Lower leg skin (tissue), 4 donors: Measurements from ENCODE around the gene CSN3. TPM values are rescaled to one million over a fixed set of nuclear protein-coding genes. Genes with fewer than 3 reads are reported as not detected.

Experiments
- DNase-seq, 2 donors: peaks; one replicate each; pipeline ENCODE4 v3.0.0-alpha.2; 2019; ENCODE audit warnings: low spot score in 2 of 2
- H3K4me3 ChIP-seq: fragments of 200-600 bp; sonication (generic); 2 replicates; pipeline ENCODE4 v1.5.1; 2017; ENCODE audit warnings: mild to moderate bottlenecking, low read depth; ENCODE audit not compliant: poor library complexity, severe bottlenecking
- POLR2A ChIP-seq, 2 donors: fragments of 450-650 bp; IDR thresholded peaks; one replicate each; pipeline ENCODE4 v1.6.1; 2016 to 2017; ENCODE audit warnings: antibody characterized with exemption in 2 of 2, mild to moderate bottlenecking in 1 of 2, moderate library complexity in 1 of 2
- WGBS, 2 donors: methylation state at CpG; one replicate each; pipeline ENCODE4 v1.1.5; 2018; 5-methylcytosine and 5-hydroxymethylcytosine counted together
- intact Hi-C: fragments of 100-400 bp; cut with DNase I; formaldehyde crosslinking; loops from one replicate; pipeline ENCODE4 v1.15.0; 2023; ENCODE audit warnings: low total_unique reads
- total RNA-seq, 4 donors: library from RNA; depleted of rRNA; stranded (reverse); fragments of >200 nt; gene quantifications; one replicate each; pipeline ENCODE4 v1.1.0, GENCODE V29; 2016
- TF ChIP-seq, protein P1 (sequence below), 3 donors: fragments of 450-650 bp; IDR thresholded peaks; one replicate each; pipeline ENCODE4 v1.5.1; 2016; ENCODE audit warnings: antibody characterized with exemption in 3 of 3, mild to moderate bottlenecking in 3 of 3, moderate library complexity in 2 of 3

Gene CSN3
- total RNA-seq, 4 donors from 2014 or later, result not detected

DNA sequence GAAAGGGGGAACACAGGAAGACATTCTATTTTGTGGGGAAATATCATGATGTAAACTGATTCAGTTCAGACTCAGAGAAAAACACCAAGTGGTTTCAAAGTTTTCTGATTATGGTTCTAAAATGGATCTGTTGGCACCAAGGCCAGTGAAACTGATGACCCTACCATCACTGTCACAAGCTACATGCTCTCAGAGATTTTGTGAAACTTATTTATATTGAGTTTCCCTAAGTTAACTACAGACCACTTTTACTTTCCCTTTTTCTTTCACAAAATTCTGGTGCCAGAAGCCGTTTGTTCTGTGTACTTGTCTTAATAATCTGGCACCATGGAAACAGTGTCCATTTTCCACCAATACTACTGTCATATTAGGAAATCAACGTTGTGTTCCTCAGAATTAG is 48.9 kb downstream of the CSN3 start:
- no peak overlapping the region for H3K4me3 ChIP-seq
- 56 to 58% methylated on average over 2 of the region's 2 CpGs for WGBS, 2 donors
- DNase-seq, result no peak
- TF ChIP-seq, protein P1, sequence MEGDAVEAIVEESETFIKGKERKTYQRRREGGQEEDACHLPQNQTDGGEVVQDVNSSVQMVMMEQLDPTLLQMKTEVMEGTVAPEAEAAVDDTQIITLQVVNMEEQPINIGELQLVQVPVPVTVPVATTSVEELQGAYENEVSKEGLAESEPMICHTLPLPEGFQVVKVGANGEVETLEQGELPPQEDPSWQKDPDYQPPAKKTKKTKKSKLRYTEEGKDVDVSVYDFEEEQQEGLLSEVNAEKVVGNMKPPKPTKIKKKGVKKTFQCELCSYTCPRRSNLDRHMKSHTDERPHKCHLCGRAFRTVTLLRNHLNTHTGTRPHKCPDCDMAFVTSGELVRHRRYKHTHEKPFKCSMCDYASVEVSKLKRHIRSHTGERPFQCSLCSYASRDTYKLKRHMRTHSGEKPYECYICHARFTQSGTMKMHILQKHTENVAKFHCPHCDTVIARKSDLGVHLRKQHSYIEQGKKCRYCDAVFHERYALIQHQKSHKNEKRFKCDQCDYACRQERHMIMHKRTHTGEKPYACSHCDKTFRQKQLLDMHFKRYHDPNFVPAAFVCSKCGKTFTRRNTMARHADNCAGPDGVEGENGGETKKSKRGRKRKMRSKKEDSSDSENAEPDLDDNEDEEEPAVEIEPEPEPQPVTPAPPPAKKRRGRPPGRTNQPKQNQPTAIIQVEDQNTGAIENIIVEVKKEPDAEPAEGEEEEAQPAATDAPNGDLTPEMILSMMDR (IDR thresholded peaks at IDR 0.05), result no peak
- TF ChIP-seq POLR2A (IDR thresholded peaks at IDR 0.05), result no peak
- intact Hi-C loops, result no loop called here

- intact Hi-C loops, result no loop called here
- no peak overlapping the region for H3K4me3 ChIP-seq
- no peak for DNase-seq
- TF ChIP-seq, protein P1 (IDR thresholded peaks at IDR 0.05), result no peak
- TF ChIP-seq POLR2A (IDR thresholded peaks at IDR 0.05), result no peak
Observed at GRCh38 chr4:70297576-70297975, 55.2 kb downstream of the CSN3 start.

DNA sequence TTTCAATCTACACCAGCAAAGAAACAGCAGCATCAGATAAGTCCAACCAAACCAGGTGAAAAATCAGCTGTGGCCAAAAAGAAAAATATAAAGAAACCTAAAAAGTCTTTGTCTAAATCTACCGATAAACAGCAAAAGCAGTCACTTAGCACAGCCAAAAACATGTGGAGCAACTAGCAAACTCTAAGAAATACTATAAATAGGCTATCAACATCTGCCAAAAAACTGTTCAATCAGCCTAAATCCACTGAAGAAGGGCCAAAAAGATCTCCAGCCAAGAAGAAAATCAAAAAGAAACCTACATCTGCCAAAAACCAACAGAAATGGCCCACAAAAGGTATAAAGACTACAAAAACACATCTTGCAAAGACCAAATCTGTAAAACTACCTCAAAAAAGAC is 55.7 kb downstream of the CSN3 start:
- no peak overlapping the region for H3K4me3 ChIP-seq
- intact Hi-C loops, result no loop called here
- WGBS, 2 donors, result 22 to 31% methylated on average over 1 of the region's 1 CpG
- TF ChIP-seq POLR2A (IDR thresholded peaks at IDR 0.05), result no peak
- TF ChIP-seq, protein P1 (IDR thresholded peaks at IDR 0.05), result no peak
- no peak for DNase-seq

DNA sequence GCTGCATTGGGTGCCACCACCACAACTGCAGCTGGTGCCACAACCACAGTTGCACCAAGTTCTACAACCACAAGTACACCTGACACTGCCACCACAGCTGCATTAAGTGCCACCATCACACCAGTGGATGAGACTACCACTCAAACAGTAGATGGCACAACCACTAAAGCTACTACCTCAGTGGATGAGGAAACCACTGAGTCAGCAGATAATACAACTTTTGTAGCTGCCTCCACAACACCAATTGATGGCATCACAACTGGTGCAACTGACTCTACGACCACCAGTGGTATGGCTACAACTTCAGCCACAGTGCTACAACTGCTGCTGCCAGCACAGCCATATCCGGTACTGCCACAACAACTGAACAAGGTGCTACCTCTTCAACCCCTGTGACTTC is 57.2 kb downstream of the CSN3 start:
- no peak overlapping the region for H3K4me3 ChIP-seq
- DNase-seq, result no peak
- TF ChIP-seq, protein P1 (IDR thresholded peaks at IDR 0.05), result no peak
- no peak for TF ChIP-seq POLR2A (IDR thresholded peaks at IDR 0.05)
- 100% methylated on average over 2 of the region's 2 CpGs for whole genome bisulfite sequencing, 2 donors
- intact Hi-C loops, result no loop called here

- intact Hi-C loops, result no loop called here
- WGBS, 2 donors, result 85 to 89% methylated on average over 4 of the region's 4 CpGs
- TF ChIP-seq, protein P1 (IDR thresholded peaks at IDR 0.05), result no peak
- TF ChIP-seq POLR2A (IDR thresholded peaks at IDR 0.05), result no peak
Observed at GRCh38 chr4:70300215-70300614, 57.8 kb downstream of the CSN3 start.

More at GRCh38 chr4:70300215-70300614, 57.8 kb downstream of the CSN3 start:
- no peak overlapping the region for H3K4me3 ChIP-seq
- no peak for DNase-seq

Other genes with a start within 250 kb of the CSN3 start
- not detected for gene STATH, start 246.6 kb upstream of the CSN3 start, total RNA-seq
- not detected for gene HTN3, start 214.1 kb upstream of the CSN3 start, total RNA-seq
- gene HTN1, start 192.2 kb upstream of the CSN3 start, total RNA-seq, result not detected
- gene PRR27, start 88.4 kb upstream of the CSN3 start, total RNA-seq, result not detected
- gene ODAM, start 46.9 kb upstream of the CSN3 start, total RNA-seq, result not detected
- gene FDCSP, start 16.5 kb upstream of the CSN3 start, total RNA-seq, result not detected
- not detected for gene CABS1, start 92.4 kb downstream of the CSN3 start, total RNA-seq
- gene SMR3A, start 118.2 kb downstream of the CSN3 start, total RNA-seq, result not detected
- gene SMR3B, start 140.5 kb downstream of the CSN3 start, total RNA-seq, result not detected
- gene OPRPN, start 155.3 kb downstream of the CSN3 start, total RNA-seq, result 1 to 10 TPM in 1 of 4 donors, not detected in 3; 1.4 TPM
- 1 to 10 TPM in 2 of 4 donors, under 1 TPM in 2; 0.21 to 7.3 (median 1.7) TPM for gene MUC7, start 229.6 kb downstream of the CSN3 start, total RNA-seq